VCaP (cell line): Measurements from ENCODE around the gene SPG11.

Experiments used
- H3K27ac ChIP-seq: fragments of 450-650 bp; 2 replicates; pipeline ENCODE4 v1.5.1; 2017
- TF ChIP-seq, protein P1 (sequence below): fragments of 450-650 bp; conservative IDR thresholded peaks from 2 replicates; pipeline ENCODE4 v1.5.1; 2017; ENCODE audit warnings: mild to moderate bottlenecking, moderate library complexity

SPG11 gene

GRCh38 chr15:44542596-44542995 lies 120.9 kb downstream of the SPG11 start:
- no peak overlapping the region for H3K27ac ChIP-seq
- TF ChIP-seq, protein P1, sequence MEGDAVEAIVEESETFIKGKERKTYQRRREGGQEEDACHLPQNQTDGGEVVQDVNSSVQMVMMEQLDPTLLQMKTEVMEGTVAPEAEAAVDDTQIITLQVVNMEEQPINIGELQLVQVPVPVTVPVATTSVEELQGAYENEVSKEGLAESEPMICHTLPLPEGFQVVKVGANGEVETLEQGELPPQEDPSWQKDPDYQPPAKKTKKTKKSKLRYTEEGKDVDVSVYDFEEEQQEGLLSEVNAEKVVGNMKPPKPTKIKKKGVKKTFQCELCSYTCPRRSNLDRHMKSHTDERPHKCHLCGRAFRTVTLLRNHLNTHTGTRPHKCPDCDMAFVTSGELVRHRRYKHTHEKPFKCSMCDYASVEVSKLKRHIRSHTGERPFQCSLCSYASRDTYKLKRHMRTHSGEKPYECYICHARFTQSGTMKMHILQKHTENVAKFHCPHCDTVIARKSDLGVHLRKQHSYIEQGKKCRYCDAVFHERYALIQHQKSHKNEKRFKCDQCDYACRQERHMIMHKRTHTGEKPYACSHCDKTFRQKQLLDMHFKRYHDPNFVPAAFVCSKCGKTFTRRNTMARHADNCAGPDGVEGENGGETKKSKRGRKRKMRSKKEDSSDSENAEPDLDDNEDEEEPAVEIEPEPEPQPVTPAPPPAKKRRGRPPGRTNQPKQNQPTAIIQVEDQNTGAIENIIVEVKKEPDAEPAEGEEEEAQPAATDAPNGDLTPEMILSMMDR, result no peak

GRCh38 chr15:44541282-44541958 lies 122.0 kb downstream of the SPG11 start:
- TF ChIP-seq, protein P1, result no peak
- no peak overlapping the region for H3K27ac ChIP-seq

DNA sequence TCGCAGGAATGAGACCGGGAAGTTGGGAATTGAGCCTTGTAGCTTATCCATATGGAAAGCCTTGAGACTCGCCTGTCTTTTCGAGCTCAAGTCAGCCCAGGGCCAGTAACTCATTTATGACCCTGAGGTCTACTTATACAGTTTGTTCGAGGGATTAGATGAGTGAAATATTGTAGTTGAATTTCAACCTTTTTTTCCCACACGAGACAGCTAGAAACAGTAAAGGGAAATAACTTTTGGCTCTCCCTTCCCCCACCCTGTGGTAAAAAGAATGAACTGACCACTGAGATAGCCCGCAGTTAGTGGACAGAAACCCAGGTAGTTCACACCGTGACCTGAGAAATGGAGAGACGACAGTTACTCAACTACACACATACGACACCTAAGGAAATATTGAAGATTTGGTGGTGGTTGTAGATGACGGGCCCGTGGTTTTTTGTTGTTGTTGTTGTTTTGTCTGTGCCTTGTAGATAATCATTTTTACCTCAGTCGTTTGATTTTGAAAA lies 125.7 kb downstream of the SPG11 start:
- H3K27ac ChIP-seq, result peak overlapping the region; percentile 97
- TF ChIP-seq, protein P1, result no peak

- H3K27ac ChIP-seq, result peak within 1 kb of the TSS; percentile 97
- TF ChIP-seq, protein P1, result no peak
Observed at GRCh38 chr15:44536962-44537734, 126.3 kb downstream of the SPG11 start, which contains the start of gene EIF3J. EIF3J (plus strand) TSS chr15:44537147; CDS start chr15:44537195, 48 bp downstream.

DNA sequence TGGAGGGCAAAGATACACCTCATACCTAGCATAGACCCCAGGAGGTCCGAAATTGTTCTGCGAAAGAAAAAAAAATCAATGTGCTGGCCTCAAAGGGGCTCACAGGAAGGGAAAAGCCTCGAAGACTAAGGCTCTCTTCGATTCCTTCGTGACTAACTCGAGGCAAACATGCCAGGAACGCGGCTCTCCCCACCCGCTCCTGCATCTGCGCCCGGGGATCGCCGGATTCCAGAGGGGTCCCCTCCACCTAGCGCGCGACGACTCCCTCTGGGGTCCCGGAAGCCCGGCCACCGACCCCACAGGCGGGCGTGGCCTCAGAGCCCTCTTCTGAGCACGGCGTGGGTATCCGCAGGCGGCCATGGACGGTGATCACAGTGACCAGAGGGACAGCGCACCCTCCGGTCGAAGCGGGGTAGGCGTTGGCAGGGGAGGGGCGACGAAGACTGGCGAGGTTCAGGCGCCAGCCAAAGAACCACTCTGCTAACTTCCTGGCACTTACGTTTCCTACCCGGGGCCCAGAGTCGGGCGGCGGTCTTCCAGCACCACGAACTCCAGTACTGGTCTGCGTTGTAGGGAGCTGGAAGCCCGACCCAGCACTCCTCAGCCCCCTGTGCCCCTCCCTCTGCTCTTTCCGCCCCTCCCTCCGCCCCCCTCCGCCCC lies 127.0 kb downstream of the SPG11 start:
- TF ChIP-seq, protein P1, result peak; percentile 50
- peak overlapping the region; percentile 97 for H3K27ac ChIP-seq

DNA sequence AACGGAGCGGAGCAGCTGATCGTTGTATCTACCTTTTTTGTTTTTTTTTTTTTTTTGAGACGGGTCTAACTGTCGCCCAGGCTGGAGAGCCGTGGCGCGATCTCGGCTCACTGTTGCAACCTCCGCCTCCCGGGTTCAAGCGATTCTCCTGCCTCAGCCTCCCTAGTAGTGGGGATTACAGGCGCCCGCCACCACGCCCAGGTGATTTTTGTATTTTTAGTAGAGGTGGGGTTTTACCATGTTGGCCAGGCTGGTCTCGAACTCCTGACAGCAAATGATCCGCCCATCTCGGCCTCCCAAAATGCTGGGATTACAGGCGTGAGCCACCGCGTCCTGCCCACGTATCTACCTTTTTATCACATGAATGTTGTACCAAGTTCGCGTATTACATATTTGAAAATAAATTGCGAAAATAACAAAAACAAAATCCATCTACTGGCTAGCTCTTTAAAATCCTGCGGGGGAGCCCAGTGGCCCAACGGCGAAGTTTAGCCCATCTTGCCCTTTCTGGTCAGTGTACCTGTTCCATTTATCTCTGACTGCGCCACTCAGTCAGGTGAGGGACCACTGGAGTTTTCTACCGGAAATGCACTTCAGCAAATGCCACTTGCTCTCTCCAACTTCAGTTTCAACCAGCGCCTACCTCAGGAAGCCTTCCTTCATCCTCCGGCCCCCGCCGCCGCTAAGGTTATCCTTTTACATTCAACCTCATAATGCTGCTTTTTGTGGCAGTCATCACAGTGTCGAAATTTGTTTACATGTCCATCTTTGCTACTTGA lies 127.8 kb downstream of the SPG11 start:
- peak overlapping the region; percentile 97 for H3K27ac ChIP-seq

More for the DNA sequence above, 127.8 kb downstream of the SPG11 start:
- TF ChIP-seq, protein P1, result no peak
